ENCODE measurements around the gene STK32B. TPM values are rescaled to one million over a fixed set of nuclear protein-coding genes. Genes with fewer than 3 reads are reported as not detected.

The STK32B gene
- polyA plus RNA-seq, 1 of the 3 experiments (the other 2 are of a cell fraction): 0.20 TPM

DNA sequence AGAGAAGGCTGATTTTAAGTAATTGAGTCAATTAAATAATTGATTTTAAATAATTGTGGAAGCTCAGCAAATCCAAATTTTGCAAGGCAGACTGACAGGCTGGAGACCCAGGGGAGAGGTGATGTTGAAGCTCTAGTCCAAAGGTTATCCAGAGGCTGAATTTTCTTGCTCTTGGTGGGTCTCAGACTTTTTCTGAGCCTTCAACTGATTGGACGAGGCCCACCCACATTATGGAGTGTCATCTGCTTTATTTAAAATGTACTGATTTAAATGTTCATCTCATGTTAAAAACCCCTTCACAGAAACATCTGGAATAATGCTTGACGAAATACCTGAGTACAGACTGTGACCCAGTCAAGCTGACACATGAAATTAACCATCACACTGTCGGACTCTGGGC, 20.4 kb upstream of the STK32B start:
- H3K4me3 ChIP-seq (ENCODE audit: low read depth in 2 of 2, low read length in 1 of 2): no peak overlapping the region
- CTCF ChIA-PET: interaction anchor here (1.5 kb wide), 1 partner anchor 20 kb away, joined by 8 read pairs; the partner anchor contains the start of gene STK32B
- H3K4me2 ChIP-seq: no peak overlapping the region
- H3F3A ChIP-seq (replicated peaks; ENCODE audit: insufficient read depth): no peaks in the 10 kb centered on the region
- H3K9me2 ChIP-seq: no peaks in the 10 kb centered on the region
- no peaks in the 10 kb centered on the region for H3K36me3 ChIP-seq (replicated peaks in 1 of 2; ENCODE audit: control insufficient read depth in 1 of 2, insufficient read depth in 2 of 2, low read length in 1 of 2)
- no peaks in the 10 kb centered on the region for H3K9me3 ChIP-seq
- TF ChIP-seq CHD2 (IDR thresholded peaks at IDR 0.05; ENCODE audit: low read length, partially characterized antibody): no peak
- no peak for TF ChIP-seq JUND (IDR thresholded peaks at IDR 0.05)
- TF ChIP-seq EZH2phosphoT487 (IDR thresholded peaks at IDR 0.05; ENCODE audit: borderline replicate concordance, low read depth): no peak
- H3K27ac ChIP-seq (ENCODE audit: low read depth in 2 of 2, low read length in 1 of 2): no peak overlapping the region
- H4K20me1 ChIP-seq (ENCODE audit: insufficient read depth): no peaks in the 10 kb centered on the region
- H3K27me3 ChIP-seq (ENCODE audit: insufficient read depth): peaks cover 13% of the 10 kb centered on the region; the same call in 1 of the 2 replicates
- POLR2A ChIA-PET: no interaction called here
- H2AFZ ChIP-seq (ENCODE audit: low read depth): no peak overlapping the region
- no peak for DNase-seq
- H3K79me2 ChIP-seq (ENCODE audit: insufficient read depth): no peaks in the 10 kb centered on the region
- no peak overlapping the region for H3K9ac ChIP-seq
- no peaks in the 10 kb centered on the region for H3K4me1 ChIP-seq (ENCODE audit: control insufficient read depth in 1 of 2, insufficient read depth in 2 of 2, low read depth in 1 of 2, low read length in 1 of 2)
- WGBS (ENCODE audit: low lambda C conversion rate): 41% methylated on average over 3 of the region's 3 CpGs

DNA sequence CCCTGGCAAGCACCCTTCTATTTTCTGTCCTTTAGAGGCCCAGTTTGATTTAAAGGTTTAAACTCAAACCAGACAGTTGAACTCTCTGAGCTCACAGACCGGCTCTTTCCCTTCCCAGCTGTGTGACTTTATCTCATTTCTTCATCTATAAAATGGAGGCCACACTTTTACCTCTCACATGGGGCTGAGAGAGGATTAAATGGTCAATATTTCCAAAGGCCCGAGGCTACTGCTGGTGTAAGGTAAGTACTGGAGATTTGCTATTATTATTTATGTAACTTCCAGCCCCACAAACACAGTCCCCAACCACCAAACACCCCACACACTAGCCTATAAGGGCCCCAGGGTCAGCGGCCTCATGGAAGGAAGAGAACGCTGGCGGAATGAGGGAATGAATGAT, 18.5 kb upstream of the STK32B start:
- Histone ChIP-seq H3K27ac (ENCODE audit: low read depth in 2 of 2, low read length in 1 of 2) (no peak overlapping the region), H3K9me2 (no peaks in the 10 kb centered on the region), H3K4me2 (no peak overlapping the region), H3K27me3 (ENCODE audit: insufficient read depth) (no peaks in the 10 kb centered on the region; the same call in 1 of the 2 replicates), H3K9me3 (no peaks in the 10 kb centered on the region), H4K20me1 (ENCODE audit: insufficient read depth) (no peaks in the 10 kb centered on the region), H3K9ac (no peak overlapping the region), H3K79me2 (ENCODE audit: insufficient read depth) (no peaks in the 10 kb centered on the region), H3K4me1 (ENCODE audit: control insufficient read depth in 1 of 2, insufficient read depth in 2 of 2, low read depth in 1 of 2, low read length in 1 of 2) (peaks cover 0 to 11% of the 10 kb centered on the region in 2 experiments; a peak in 2 of 4 replicates), H3K36me3 (replicated peaks in 1 of 2; ENCODE audit: control insufficient read depth in 1 of 2, insufficient read depth in 2 of 2, low read length in 1 of 2) (no peaks in the 10 kb centered on the region), H3K4me3 (ENCODE audit: low read depth in 2 of 2, low read length in 1 of 2) (no peak overlapping the region), H3F3A (replicated peaks; ENCODE audit: insufficient read depth) (no peaks in the 10 kb centered on the region), H2AFZ (ENCODE audit: low read depth) (no peak overlapping the region)
- no peak for TF ChIP-seq RFX5 (IDR thresholded peaks at IDR 0.05; ENCODE audit: low read length)
- no peak for TF ChIP-seq FOXJ3 (CRISPR knock-in tag; IDR thresholded peaks at IDR 0.05)
- no peak for TF ChIP-seq MEF2A (IDR thresholded peaks at IDR 0.05; ENCODE audit: borderline replicate concordance, low read depth)
- no peak for TF ChIP-seq MAX (IDR thresholded peaks at IDR 0.05; ENCODE audit: low read depth)
- TF ChIP-seq EP300 (IDR thresholded peaks at IDR 0.05; ENCODE audit: borderline replicate concordance in 1 of 2, low read depth in 1 of 2, low read length in 1 of 2): no peak
- no peak for TF ChIP-seq JUND (IDR thresholded peaks at IDR 0.05)
- TF ChIP-seq FOSL2 (IDR thresholded peaks at IDR 0.05; ENCODE audit: borderline replicate concordance, low read depth): no peak
- TF ChIP-seq RXRA (IDR thresholded peaks at IDR 0.05; ENCODE audit: borderline replicate concordance, low read depth): no peak
- TF ChIP-seq SMC3 (IDR thresholded peaks at IDR 0.05; ENCODE audit: low read depth, low read length): no peak
- no peak for TF ChIP-seq RCOR1 (IDR thresholded peaks at IDR 0.05; ENCODE audit: low read length)
- no peak for TF ChIP-seq GABPA (IDR thresholded peaks at IDR 0.05; ENCODE audit: low read depth)
- no peak for TF ChIP-seq SIN3A (IDR thresholded peaks at IDR 0.05; ENCODE audit: borderline replicate concordance, low read depth, low read length)
- TF ChIP-seq, protein P1, sequence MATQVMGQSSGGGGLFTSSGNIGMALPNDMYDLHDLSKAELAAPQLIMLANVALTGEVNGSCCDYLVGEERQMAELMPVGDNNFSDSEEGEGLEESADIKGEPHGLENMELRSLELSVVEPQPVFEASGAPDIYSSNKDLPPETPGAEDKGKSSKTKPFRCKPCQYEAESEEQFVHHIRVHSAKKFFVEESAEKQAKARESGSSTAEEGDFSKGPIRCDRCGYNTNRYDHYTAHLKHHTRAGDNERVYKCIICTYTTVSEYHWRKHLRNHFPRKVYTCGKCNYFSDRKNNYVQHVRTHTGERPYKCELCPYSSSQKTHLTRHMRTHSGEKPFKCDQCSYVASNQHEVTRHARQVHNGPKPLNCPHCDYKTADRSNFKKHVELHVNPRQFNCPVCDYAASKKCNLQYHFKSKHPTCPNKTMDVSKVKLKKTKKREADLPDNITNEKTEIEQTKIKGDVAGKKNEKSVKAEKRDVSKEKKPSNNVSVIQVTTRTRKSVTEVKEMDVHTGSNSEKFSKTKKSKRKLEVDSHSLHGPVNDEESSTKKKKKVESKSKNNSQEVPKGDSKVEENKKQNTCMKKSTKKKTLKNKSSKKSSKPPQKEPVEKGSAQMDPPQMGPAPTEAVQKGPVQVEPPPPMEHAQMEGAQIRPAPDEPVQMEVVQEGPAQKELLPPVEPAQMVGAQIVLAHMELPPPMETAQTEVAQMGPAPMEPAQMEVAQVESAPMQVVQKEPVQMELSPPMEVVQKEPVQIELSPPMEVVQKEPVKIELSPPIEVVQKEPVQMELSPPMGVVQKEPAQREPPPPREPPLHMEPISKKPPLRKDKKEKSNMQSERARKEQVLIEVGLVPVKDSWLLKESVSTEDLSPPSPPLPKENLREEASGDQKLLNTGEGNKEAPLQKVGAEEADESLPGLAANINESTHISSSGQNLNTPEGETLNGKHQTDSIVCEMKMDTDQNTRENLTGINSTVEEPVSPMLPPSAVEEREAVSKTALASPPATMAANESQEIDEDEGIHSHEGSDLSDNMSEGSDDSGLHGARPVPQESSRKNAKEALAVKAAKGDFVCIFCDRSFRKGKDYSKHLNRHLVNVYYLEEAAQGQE (IDR thresholded peaks at IDR 0.05; ENCODE audit: low read depth, low read length): no peak
- TF ChIP-seq TEAD4 (IDR thresholded peaks at IDR 0.05; ENCODE audit: borderline replicate concordance, insufficient read depth): no peak
- ChIA-PET CTCF (interaction anchor here (0.6 kb wide), 1 partner anchor 359 kb away, joined by 4 read pairs; no protein-coding TSS in a partner anchor), POLR2A (no interaction called here)
- DNase-seq: no peak
- 74% methylated on average over 5 of the region's 5 CpGs for WGBS (ENCODE audit: low lambda C conversion rate)

All from SK-N-SH (cell line).